Measurements from ENCODE around the gene SERPINB1. TPM values are rescaled to one million over a fixed set of nuclear protein-coding genes. Genes with fewer than 3 reads are reported as not detected.
A peak's percentile ranks its signal among the peaks of the same experiment; 100 is the strongest.

SERPINB1 gene
- total and polyA plus RNA-seq, 12 donors, result 33.4 to 159 (median 60.7) TPM

GRCh38 chr6:2840749-2841061 lies 958 bp downstream of the SERPINB1 start:
- DNase-seq, result no peak
- no peak for TF ChIP-seq POLR2A (IDR thresholded peaks at IDR 0.05)
- TF ChIP-seq, protein P1, sequence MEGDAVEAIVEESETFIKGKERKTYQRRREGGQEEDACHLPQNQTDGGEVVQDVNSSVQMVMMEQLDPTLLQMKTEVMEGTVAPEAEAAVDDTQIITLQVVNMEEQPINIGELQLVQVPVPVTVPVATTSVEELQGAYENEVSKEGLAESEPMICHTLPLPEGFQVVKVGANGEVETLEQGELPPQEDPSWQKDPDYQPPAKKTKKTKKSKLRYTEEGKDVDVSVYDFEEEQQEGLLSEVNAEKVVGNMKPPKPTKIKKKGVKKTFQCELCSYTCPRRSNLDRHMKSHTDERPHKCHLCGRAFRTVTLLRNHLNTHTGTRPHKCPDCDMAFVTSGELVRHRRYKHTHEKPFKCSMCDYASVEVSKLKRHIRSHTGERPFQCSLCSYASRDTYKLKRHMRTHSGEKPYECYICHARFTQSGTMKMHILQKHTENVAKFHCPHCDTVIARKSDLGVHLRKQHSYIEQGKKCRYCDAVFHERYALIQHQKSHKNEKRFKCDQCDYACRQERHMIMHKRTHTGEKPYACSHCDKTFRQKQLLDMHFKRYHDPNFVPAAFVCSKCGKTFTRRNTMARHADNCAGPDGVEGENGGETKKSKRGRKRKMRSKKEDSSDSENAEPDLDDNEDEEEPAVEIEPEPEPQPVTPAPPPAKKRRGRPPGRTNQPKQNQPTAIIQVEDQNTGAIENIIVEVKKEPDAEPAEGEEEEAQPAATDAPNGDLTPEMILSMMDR (IDR thresholded peaks at IDR 0.05), result no peak
- WGBS, 4 donors, result 30 to 53% (median 45%) methylated on average over 2 to 3 of the region's 3 CpGs
- no peaks in the 10 kb centered on the region for H3K9me3 ChIP-seq (replicated peaks in 1 of 3)
- no peaks in the 10 kb centered on the region for H3K27me3 ChIP-seq
- peak overlapping the region in 2 of 4 donors; percentile 48 to 58 for H3K4me3 ChIP-seq
- peak overlapping the region; percentile 89 to 97 (median 96) for H3K27ac ChIP-seq
- H3K36me3 ChIP-seq (replicated peaks in 1 of 2), result peaks cover 0 to 35% of the 10 kb centered on the region in 2 donors
- intact Hi-C loops (cut with DNase I), result loop anchor here in 1 of 2 donors (5.0 kb wide), 1 partner anchor 48 kb away; no protein-coding TSS in a partner anchor
- peaks cover 22 to 41% of the 10 kb centered on the region in 2 donors for H3K4me1 ChIP-seq (replicated peaks in 1 of 2)

- Histone ChIP-seq H3K27me3 (no peaks in the 10 kb centered on the region), H3K36me3 (replicated peaks in 1 of 2) (peaks cover 0 to 41% of the 10 kb centered on the region in 2 donors), H3K27ac (peak overlapping the region in 3 of 5 donors; percentile 94 to 97 (median 97)), H3K4me1 (replicated peaks in 1 of 2) (peaks cover 22 to 41% of the 10 kb centered on the region in 2 donors), H3K9me3 (replicated peaks in 1 of 3) (no peaks in the 10 kb centered on the region), H3K4me3 (peak overlapping the region in 1 of 4 donors; percentile 58)
- TF ChIP-seq, protein P1 (IDR thresholded peaks at IDR 0.05), result no peak
- TF ChIP-seq POLR2A (IDR thresholded peaks at IDR 0.05), result no peak
- intact Hi-C loops (cut with DNase I), result loop anchor here in 1 of 2 donors (5.0 kb wide), 1 partner anchor 48 kb away; no protein-coding TSS in a partner anchor
- 63 to 72% (median 70%) methylated on average over 12 of the region's 12 CpGs for WGBS, 4 donors
- DNase-seq, result peak in 1 of 7 donors; percentile 27
These were observed 1.5 kb downstream of the SERPINB1 start for GRCh38 chr6:2839982-2840748.

- Histone ChIP-seq H3K36me3 (replicated peaks in 1 of 2) (peaks cover 0 to 49% of the 10 kb centered on the region in 2 donors), H3K27ac (no peak overlapping the region)
- intact Hi-C loops (cut with DNase I), result no loop called here
These were observed 2.3 kb downstream of the SERPINB1 start for GRCh38 chr6:2839195-2839981.

More at GRCh38 chr6:2839195-2839981, 2.3 kb downstream of the SERPINB1 start:
- peak overlapping the region in 1 of 4 donors; percentile 58 for H3K4me3 ChIP-seq
- 66 to 71% (median 67%) methylated on average over 8 to 9 of the region's 9 CpGs for WGBS, 4 donors
- no peaks in the 10 kb centered on the region for H3K9me3 ChIP-seq (replicated peaks in 1 of 3)
- no peak for TF ChIP-seq POLR2A (IDR thresholded peaks at IDR 0.05)
- TF ChIP-seq, protein P1 (IDR thresholded peaks at IDR 0.05), result no peak
- H3K27me3 ChIP-seq, result no peaks in the 10 kb centered on the region
- peaks cover 22 to 41% of the 10 kb centered on the region in 2 donors for H3K4me1 ChIP-seq (replicated peaks in 1 of 2)
- no peak for DNase-seq

All from adrenal gland (tissue), 12 donors.